HG02623 (cell line): Measurements from ENCODE around the gene KDM5C.

Experiments
- ATAC-seq: cut with Tn5 transposase; IDR thresholded peaks from one replicate; pipeline ENCODE4 v1.9.1; 2021; ENCODE audit warnings: moderate library complexity; ENCODE audit not compliant: unreplicated experiment

Gene KDM5C

GRCh38 chrX:53224860-53225797, at the start of gene KDM5C:
TSS of gene KDM5C (minus strand) at chrX:53225207. CDS start at chrX:53224889, 318 bp downstream.
- ATAC-seq, result peak; percentile 72

- no peak for ATAC-seq
Measured at GRCh38 chrX:53272808-53273337, 47.9 kb upstream of the KDM5C start.

DNA sequence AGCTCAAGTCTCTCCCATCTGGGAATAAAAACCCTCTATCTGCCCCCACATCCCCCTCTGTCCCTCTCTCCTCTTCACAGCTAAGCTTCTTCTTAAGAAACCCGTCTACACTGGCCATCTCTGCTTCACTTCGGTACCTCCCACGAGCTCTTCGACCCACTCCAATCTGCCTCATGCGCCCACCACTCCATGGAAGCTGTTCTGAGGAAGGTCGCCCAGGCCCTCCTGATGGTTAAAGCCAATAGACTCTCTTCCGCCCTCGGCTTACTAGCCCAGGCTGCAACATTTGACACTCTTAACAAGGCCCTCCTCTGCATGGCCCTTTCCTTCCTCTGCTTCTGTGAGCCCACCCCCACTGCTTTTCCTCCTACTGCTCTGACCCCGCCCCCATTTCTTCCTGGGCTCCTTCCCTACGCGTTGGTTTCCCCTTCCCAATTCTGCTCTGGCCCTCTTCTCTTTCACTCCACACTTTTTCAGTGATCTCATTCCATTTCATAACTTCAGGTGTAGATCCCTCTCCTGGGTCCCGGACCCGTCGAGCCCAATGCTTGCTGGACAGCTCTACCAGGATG, 44.6 kb upstream of the KDM5C start:
- no peak for ATAC-seq

GRCh38 chrX:53268173-53268572, 43.2 kb upstream of the KDM5C start:
- ATAC-seq, result no peak

- ATAC-seq, result no peak
Measured at GRCh38 chrX:53266914-53267313, 41.9 kb upstream of the KDM5C start.

- ATAC-seq, result no peak
Measured at GRCh38 chrX:53265771-53266574, 41.0 kb upstream of the KDM5C start.

GRCh38 chrX:53263597-53264094, 38.6 kb upstream of the KDM5C start:
- ATAC-seq, result no peak

DNA sequence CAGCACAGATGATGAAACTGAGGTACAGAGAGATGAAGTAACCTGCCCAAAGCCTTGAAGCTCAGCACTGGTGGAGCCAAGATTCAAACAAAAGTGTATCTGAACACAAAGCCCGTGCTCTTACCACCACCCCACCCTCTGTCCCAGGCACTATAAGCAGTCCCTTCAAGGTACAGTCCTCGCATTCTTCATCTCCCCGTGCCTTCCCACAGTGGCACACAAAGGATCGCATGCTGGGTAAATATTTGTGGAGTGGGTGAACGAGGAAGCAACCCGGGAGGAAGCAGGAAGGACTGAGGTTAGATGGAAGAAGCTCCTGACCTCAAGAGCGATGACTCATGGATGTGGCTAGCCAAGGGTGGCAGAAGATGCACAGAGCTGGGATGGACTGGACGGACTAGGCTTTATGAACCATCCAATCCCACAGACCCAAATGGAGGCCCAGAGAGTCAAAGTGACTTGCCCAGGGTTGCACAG, 37.9 kb upstream of the KDM5C start:
- no peak for ATAC-seq

GRCh38 chrX:53262189-53262917, 37.3 kb upstream of the KDM5C start:
- ATAC-seq, result no peak

GRCh38 chrX:53261355-53261972, 36.5 kb upstream of the KDM5C start:
- no peak for ATAC-seq

DNA sequence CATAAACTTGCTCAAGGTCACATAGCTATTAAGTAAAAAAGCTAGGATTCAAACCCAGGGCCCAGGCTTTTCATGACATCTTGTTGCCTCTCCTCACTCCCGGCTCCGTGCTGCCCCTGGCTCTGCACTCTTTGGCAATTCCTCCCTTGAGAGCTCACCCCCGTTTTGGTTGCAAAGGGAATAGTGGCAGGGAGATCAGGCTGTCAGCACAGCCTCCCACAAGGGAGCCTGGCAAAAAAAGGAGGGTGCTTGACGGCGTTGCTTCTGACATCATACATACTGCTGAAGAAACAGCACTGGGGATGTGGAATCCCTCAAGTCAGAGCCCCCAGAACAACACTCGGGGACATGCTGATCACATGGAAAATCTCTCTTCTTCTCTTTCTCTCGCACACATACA, 35.8 kb upstream of the KDM5C start:
- ATAC-seq, result no peak

- no peak for ATAC-seq
Measured at GRCh38 chrX:53257670-53258423, 32.8 kb upstream of the KDM5C start.

- ATAC-seq, result no peak
Measured at GRCh38 chrX:53257166-53257565, 32.2 kb upstream of the KDM5C start.

DNA sequence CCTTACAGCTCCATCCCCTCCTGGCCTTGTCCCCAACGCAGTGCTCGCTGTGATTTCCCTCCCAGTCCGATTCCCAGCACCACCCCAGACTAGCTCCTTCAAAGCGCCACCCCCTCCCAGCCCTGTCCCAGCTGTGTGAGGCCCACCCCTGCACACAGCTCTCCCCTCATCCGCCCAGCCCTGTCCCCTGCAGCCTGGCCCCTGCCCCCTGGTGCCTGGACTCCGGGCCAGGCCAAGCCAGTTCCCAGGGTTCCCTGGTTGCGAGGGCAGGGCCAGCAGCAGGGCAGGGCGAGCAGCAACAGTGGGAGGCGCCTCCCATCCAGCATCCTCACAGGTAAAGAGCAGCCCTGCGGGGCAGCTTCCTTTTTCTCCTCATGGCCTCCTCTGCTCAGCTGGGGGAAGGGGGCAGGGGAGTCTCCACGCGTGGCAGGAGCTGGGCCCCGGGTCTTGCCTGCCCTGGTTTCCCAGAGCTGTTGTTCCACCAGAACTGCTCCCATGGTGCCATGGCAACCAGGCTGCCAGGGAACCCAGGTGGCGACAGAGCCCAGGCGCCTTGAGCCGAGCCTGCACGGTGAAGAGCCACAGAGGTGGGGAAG, 31.5 kb upstream of the KDM5C start:
- no peak for ATAC-seq

- ATAC-seq, result no peak
Measured at GRCh38 chrX:53255738-53256191, 30.8 kb upstream of the KDM5C start.

DNA sequence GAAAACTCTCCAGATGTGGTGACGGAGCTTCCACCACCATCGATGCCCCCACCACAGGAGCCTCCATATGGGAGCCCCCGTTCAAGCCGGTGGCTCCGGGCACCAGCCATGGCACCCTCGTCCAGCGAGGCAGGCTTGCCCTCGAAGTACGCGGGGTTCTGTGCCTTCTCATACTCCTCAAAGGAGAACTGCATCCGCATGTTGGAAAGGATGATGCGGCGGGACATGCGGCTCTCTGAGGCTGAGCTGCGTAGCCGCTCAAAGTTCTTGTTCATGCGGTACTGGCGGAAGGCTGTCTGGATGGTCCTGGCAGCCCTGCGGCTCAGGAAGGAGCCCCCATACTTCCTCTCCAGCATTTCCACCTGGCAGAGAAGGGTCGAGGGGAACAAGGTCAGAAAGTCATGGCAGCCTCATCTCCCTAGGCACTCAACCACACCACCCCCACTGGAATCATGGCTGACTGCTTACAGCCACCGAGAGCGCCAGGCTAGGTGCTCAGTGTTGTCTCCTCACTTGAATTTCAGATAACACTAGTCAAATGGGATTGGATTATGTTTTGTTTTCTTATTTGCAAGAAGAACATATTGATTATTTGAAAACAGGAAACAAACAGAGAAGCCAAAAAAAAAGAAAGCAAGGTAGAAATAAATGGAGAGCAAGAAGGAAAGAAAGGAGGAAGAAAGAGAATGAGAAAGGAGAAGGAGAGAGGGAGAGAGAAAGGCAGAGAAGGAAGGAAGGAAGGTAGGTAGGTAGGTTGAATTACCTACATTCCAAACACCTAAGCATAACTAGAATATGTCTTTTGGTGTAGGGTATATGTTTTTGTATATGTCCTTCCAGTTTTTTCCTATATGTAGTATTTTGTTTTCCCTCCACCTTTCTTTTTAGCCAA, 29.8 kb upstream of the KDM5C start:
- no peak for ATAC-seq

DNA sequence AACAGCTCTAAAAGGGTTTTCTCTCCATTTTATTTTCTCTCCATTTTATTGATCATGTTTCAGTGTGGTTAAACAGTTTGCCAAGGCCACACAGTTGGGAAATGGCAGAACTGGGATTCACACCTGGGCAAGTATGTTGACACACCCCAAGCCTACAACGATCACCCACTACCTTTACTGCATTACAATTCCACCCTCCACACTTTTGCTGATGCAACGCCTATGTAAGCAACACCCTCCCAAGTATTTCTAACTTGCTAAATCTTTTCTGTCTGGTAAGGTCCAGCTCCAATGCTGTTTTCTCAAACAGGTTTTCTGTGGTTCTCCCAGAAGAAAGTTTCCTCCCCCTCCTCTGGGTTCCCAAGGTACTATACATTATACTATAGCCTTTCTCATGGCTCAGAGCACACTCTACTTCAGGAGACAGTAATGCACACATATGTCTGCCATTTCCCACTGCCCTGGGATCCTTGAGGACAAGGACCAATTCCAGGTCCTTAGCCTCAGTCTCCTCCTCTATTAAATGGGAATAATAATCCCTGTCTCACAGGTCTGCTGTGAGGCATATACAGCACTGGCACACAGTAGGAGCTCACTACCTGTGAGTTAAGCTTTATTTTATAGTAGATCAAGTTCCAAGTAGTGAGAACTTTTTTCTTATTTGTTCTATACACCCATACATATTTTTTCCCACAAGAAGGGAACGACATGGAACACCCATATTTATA, 28.4 kb upstream of the KDM5C start:
- no peak for ATAC-seq
